HEK293T (cell line): ENCODE data around the gene C1QL4.
A peak's percentile ranks its signal among the peaks of the same experiment; 100 is the strongest.

Experiments used
- CTCF ChIA-PET: fragments of 350-600 bp; formaldehyde crosslinking; extraction: SDS; loops from one replicate; lab custom pipeline; 2021; ENCODE audit warnings: antibody characterized with exemption, inconsistent platforms; lab: Yijun Ruan, JAX
- POLR2A ChIA-PET: fragments of 350-600 bp; formaldehyde crosslinking; extraction: SDS; loops from one replicate; lab custom pipeline; 2020; ENCODE audit warnings: antibody characterized with exemption, inconsistent platforms; lab: Yijun Ruan, JAX
- DNase-seq: peaks from one replicate; pipeline ENCODE4 v3.0.0; 2012; ENCODE audit warnings: mixed read lengths; ENCODE audit errors: extremely low spot score
- ARNT ChIP-seq: fragments of 450-650 bp; IDR thresholded peaks from 2 replicates; pipeline ENCODE4 v1.6.1; 2017; ENCODE audit warnings: mild to moderate bottlenecking
- BHLHE40 ChIP-seq: fragments of 450-650 bp; IDR thresholded peaks from 2 replicates; pipeline ENCODE4 v1.6.1; 2016; ENCODE audit warnings: mild to moderate bottlenecking, moderate library complexity, borderline replicate concordance
- CTBP1 ChIP-seq: fragments of 450-650 bp; IDR thresholded peaks from 2 replicates; pipeline ENCODE4 v1.6.1; 2016; ENCODE audit warnings: borderline replicate concordance
- ELF4 ChIP-seq: fragments of 450-650 bp; IDR thresholded peaks from 2 replicates; pipeline ENCODE4 v1.6.1; 2017; ENCODE audit warnings: antibody characterized with exemption
- FOXA1 ChIP-seq: fragments of 450-650 bp; IDR thresholded peaks from 2 replicates; pipeline ENCODE4 v1.6.1; 2016; ENCODE audit warnings: mild to moderate bottlenecking
- FOXK2 ChIP-seq: fragments of 450-650 bp; IDR thresholded peaks from 2 replicates; pipeline ENCODE4 v1.6.1; 2016; ENCODE audit warnings: mild to moderate bottlenecking
- FOXM1 ChIP-seq: fragments of 450-650 bp; IDR thresholded peaks from 2 replicates; pipeline ENCODE4 v1.6.1; 2017; ENCODE audit warnings: mild to moderate bottlenecking, borderline replicate concordance
- HDGF ChIP-seq: fragments of 450-650 bp; IDR thresholded peaks from 2 replicates; pipeline ENCODE4 v1.6.1; 2017; ENCODE audit warnings: antibody characterized with exemption, borderline replicate concordance
- L3MBTL2 ChIP-seq: fragments of 450-650 bp; conservative IDR thresholded peaks from 2 replicates; pipeline ENCODE4 v1.6.1; 2016; ENCODE audit warnings: mild to moderate bottlenecking
- LEF1 ChIP-seq: fragments of 450-650 bp; IDR thresholded peaks from 2 replicates; pipeline ENCODE4 v1.6.1; 2017; ENCODE audit warnings: mild to moderate bottlenecking, borderline replicate concordance
- NFRKB ChIP-seq: fragments of 450-650 bp; IDR thresholded peaks from 2 replicates; pipeline ENCODE4 v1.6.1; 2016; ENCODE audit warnings: mild to moderate bottlenecking, moderate library complexity
- SP1 ChIP-seq: fragments of 450-650 bp; IDR thresholded peaks from 2 replicates; pipeline ENCODE4 v1.6.1; 2017
- SUZ12 ChIP-seq: fragments of 450-650 bp; IDR thresholded peaks from 2 replicates; pipeline ENCODE4 v1.6.1; 2016; ENCODE audit warnings: mild to moderate bottlenecking
- TARDBP ChIP-seq: fragments of 450-650 bp; IDR thresholded peaks from 2 replicates; pipeline ENCODE4 v1.6.1; 2016
- ZNF384 ChIP-seq: fragments of 450-650 bp; IDR thresholded peaks from 2 replicates; pipeline ENCODE4 v1.6.1; 2016
- TF ChIP-seq, protein P1 (sequence below): fragments of 450-650 bp; IDR thresholded peaks from 2 replicates; pipeline ENCODE4 v1.6.1; 2016

The C1QL4 gene

DNA sequence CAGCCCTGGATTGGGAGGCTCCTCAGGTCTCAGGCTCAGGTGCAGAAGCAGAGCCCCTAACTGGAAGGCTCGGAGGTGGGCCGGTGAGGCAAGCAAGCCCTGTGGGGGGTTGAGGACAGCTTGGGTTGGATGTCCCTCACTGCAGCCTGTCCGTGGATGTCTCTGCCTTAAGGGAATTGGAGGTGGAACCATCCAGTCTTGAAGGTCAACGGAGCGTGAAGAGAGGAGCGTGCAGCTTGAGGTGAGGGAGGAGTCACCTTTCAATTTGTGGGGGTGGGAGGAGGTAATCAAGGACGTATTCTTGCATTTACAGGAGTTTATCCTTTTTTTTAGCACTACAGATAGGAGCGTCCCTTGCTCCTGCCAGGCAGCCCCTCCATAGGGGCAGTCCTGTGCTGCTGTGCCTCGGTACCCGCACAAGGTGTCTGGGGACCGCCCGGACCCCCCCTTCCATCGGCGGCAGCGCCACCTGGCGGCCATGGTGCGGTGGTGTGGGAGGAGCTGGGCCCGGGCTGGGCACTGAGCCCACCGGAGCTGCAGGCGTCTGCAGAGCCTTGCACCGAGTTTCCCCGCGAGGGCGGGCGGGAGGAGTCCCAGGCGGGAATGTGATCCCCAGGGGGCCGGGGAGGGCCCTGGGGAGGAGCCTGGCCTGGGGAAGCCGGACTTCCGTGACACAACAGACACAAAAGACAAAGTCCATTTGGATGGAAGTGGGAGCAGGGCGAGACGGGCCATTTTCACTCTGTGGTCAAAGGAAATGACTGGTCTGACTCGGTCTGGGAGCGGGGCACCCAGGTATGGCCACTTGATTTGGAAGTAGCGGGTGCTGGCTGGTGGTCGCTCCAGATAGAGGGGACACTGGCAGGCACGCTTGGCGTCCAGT lies 10.6 kb upstream of the C1QL4 start:
- DNase-seq, result peak; percentile 89
- TF ChIP-seq ARNT (no peak), HDGF (0 out of 2 replicates have a peak, but pooled peaks have one; percentile 42), FOXM1 (peak; percentile 80; the same call in 1 of the 2 replicates)
- CTCF ChIA-PET, result interaction anchor here (0.6 to 4.5 kb wide), 37 partner anchors 9 to 356 kb away, joined by 3 to 43 read pairs (median 4); partner anchors contain the start of genes C1QL4, SPATS2 and TROAP
- POLR2A ChIA-PET, result interaction anchor here (0.5 to 4.0 kb wide), 9 partner anchors 11 to 217 kb away, joined by 3 to 30 read pairs (median 5); partner anchors contain the start of genes SPATS2 and TROAP

DNA sequence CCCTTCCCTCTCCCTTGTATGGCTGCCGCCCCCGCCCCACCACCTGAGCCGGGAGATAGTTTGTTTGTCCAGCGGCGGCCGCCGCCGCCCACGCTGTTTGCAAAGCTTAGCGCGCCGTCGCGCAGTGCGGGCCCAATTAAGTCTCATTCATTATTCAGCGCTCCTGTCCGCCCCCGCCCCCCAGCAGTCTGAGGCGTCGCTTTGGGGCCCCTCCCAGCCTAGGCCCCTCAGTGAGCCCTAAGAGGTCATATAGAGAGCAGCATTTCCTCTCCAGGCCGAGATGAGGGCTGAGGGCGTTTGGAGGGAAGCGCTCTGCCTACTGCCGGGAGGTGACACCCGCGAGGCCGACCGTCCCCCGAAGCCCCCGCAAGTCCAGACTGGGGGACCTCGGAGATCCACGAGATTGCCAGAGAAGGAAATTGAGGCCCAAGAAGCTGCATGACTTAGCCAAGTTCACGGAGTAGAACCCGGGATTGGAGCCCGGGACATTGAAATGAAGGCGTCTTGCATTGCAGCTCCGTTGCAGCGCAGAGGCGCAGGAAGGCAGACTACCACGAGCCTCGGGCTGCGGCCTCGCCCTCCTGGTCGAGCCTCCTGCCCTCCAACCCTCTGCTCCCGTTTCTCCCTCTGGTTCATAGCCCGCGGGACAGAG lies 9.8 kb upstream of the C1QL4 start, which contains the start of gene DNAJC22:
DNAJC22 (plus strand) TSS at position 230 of the 652 bp plus-strand sequence. CDS start 1,985 bp downstream, outside the sequence.
- ChIA-PET CTCF (interaction anchor here (0.6 to 4.5 kb wide), 16 partner anchors 9 to 1584 kb away, joined by 3 to 43 read pairs (median 4); partner anchors contain the start of genes C1QL4, SPATS2 and TROAP), POLR2A (interaction anchor here (0.5 to 4.0 kb wide), 7 partner anchors 11 to 83 kb away, joined by 3 to 30 read pairs (median 5); partner anchors contain the start of genes SPATS2 and TROAP)
- DNase-seq, result peak; percentile 48

DNA sequence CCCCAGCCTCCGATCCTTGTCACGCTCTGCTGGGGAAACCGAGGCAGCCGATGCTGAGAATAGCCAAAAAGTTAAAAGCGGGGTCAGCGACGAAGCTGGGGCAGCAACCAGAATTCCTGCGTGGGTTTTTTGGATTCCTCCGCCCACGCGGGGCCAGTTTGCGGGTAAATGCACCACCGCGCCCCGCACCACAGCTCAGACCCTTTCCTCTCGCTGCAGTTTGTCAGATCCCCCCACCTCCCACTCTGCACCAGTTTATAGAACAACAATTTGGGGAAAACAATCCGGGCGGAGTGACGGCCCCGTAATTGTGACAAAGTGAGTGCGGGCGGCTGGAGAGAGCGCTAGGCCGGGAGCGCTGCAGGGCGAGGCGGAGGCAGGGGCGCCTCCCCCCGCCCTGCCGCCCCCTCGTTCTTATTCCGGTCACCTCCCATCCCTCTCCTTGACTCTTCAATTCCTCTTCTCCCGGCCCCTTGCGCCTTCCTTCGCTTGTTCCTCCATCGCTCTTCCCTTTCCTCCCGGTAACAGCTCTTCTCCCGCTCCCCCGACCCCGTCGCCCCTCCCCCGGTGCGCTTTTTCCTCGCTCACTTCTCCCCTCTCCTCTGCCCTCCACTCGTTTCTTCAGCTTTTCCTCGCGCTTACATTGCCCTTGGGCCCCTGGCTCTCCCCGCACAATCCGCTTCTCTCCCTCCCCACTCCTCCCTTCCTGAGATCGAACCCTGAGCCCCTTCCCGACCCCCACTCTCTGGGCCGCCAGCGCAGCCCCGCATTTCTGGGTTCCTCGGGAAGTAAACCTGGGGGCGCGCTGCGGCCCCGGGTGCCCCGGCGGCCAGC lies 9.1 kb upstream of the C1QL4 start:
- POLR2A ChIA-PET, result interaction anchor here (1.4 to 4.0 kb wide), 5 partner anchors 14 to 53 kb away, joined by 4 to 30 read pairs (median 7); partner anchors contain the start of genes SPATS2 and TROAP
- no peak for TF ChIP-seq HDGF
- no peak for TF ChIP-seq FOXK2
- no peak for TF ChIP-seq ARNT
- TF ChIP-seq FOXM1, result no peak
- TF ChIP-seq SP1, result no peak
- no peak for TF ChIP-seq L3MBTL2
- no peak for TF ChIP-seq TARDBP
- no peak for TF ChIP-seq SUZ12
- no peak for TF ChIP-seq FOXA1
- TF ChIP-seq BHLHE40, result no peak
- no peak for TF ChIP-seq LEF1
- CTCF ChIA-PET, result interaction anchor here (0.6 to 4.5 kb wide), 6 partner anchors 8 to 1585 kb away, joined by 3 to 43 read pairs (median 6); partner anchors contain the start of genes C1QL4 and TROAP
- no peak for DNase-seq

More for the DNA sequence above, 9.8 kb upstream of the C1QL4 start, which contains the start of gene DNAJC22:
- TF ChIP-seq TARDBP, result no peak
- TF ChIP-seq L3MBTL2, result peak; percentile 83
- TF ChIP-seq LEF1, result no peak
- TF ChIP-seq HDGF, result no peak

DNA sequence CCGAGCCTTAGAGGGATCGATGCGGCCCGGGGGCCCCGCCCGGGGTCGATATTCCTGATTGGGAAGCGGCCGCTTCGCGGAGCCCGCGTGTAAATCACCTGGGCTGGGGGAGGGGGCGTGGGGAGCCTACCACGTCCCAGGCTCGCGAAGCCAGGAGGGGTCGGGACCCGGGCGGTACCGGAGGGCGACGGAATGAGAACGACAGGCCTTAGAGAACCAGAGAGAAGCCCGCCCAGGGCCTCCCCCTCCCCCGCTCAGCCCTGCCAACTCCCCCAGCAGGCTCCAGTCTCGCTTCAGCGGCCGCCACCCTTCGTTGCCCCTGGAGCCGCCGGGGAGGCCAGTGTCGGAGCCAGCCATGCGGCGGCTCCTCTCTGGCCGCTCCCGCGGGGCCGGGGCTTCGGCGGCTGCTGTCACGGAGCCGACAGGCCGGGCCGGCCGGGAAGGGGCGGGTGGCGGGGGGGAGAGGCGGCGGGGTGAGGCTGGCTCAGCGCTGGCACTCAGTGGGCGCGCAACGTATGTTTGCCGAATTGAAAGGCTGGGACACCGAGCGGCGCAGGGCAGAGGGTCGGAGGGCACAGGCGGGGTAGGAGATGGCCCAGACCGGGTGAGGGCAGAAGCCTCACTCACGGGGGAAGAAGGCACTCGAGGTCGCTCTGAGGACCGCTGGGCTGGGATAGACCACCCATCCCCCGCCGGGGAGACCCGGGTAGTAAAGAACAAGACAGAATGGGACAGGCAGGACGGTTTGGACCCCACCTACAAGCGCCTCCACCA lies 8.2 kb upstream of the C1QL4 start:
- TF ChIP-seq NFRKB (no peak), L3MBTL2 (no peak), HDGF (no peak), ARNT (no peak), CTBP1 (no peak), LEF1 (no peak), SUZ12 (no peak), TARDBP (no peak), ELF4 (no peak)
- TF ChIP-seq, protein P1, sequence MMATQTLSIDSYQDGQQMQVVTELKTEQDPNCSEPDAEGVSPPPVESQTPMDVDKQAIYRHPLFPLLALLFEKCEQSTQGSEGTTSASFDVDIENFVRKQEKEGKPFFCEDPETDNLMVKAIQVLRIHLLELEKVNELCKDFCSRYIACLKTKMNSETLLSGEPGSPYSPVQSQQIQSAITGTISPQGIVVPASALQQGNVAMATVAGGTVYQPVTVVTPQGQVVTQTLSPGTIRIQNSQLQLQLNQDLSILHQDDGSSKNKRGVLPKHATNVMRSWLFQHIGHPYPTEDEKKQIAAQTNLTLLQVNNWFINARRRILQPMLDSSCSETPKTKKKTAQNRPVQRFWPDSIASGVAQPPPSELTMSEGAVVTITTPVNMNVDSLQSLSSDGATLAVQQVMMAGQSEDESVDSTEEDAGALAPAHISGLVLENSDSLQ, result no peak
- ChIA-PET CTCF (interaction anchor here (4.5 kb wide), 1 partner anchor 13 kb away, joined by 43 read pairs; no protein-coding TSS in a partner anchor), POLR2A (interaction anchor here (4.0 kb wide), 1 partner anchor 22 kb away, joined by 30 read pairs; the partner anchor contains the start of gene TROAP)
- no peak for DNase-seq

DNA sequence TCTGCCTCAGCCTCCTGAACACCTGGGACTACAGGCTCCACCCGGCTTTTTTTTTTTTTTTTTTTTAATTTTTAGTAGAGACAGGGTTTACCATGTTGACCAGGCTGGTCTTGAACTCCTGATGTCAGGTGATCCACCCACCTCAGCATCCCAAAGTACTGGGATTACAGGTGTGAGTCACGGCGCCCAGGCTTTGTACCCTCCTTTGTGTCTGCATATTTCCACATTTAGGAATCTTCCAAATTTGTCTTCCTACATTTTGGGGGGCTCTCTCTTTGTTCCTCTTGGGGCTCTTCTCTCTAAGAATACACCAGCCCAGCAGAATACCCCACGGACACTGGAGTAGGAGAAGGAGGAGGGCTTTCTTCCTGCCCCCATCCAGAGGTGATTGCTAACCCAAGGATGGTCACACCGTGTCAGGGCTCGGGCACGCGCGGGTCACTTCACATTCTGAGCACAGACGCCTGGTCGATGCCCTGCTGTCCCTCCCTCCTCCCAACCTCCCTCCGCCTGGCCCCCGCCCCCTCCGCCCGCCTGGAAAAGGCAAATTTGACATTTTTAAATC lies 7.6 kb upstream of the C1QL4 start:
- POLR2A ChIA-PET, result interaction anchor here (0.8 to 1.1 kb wide), 2 partner anchors 20 to 22 kb away, joined by 3 read pairs; partner anchors contain the start of gene TROAP
- DNase-seq, result no peak
- CTCF ChIA-PET, result interaction anchor here (0.6 kb wide), 1 partner anchor 172 kb away, joined by 3 read pairs; no protein-coding TSS in a partner anchor
- TF ChIP-seq NFRKB (no peak), HDGF (no peak), ARNT (no peak), BHLHE40 (no peak), L3MBTL2 (no peak), FOXA1 (no peak), SP1 (no peak), FOXK2 (no peak), ELF4 (no peak), LEF1 (no peak), SUZ12 (no peak), CTBP1 (no peak), ZNF384 (no peak), FOXM1 (no peak), TARDBP (no peak)
- TF ChIP-seq, protein P1, result no peak
